Stimulated activated naive CD8-positive, alpha-beta T cell treated with anti-CD3 and anti-CD28 coated beads, Interleukin-15, Interleukin-2, amounts not matched to agents 100 ng/mL and 50 ng/mL, for 24 hours (primary cell): ENCODE results near the gene CFAP54.
"Not testable (repeated sequence)": the region's sequence is repeated elsewhere in the genome, so short reads cannot be mapped to it uniquely, and the experiment has no call there.

Experiments
- H3K27ac Mint-ChIP-seq: one replicate; pipeline ENCODE4 v1.8.0; 2021; ENCODE audit warnings: mild to moderate bottlenecking, mixed read lengths
- H3K27me3 Mint-ChIP-seq: one replicate; pipeline ENCODE4 v1.8.0; 2021; ENCODE audit warnings: mixed read lengths
- H3K36me3 Mint-ChIP-seq: one replicate; pipeline ENCODE4 v1.8.0; 2021; ENCODE audit warnings: low read depth, mixed read lengths
- H3K4me1 Mint-ChIP-seq: one replicate; pipeline ENCODE4 v1.8.0; 2021; ENCODE audit warnings: low read depth, mixed read lengths
- H3K4me3 Mint-ChIP-seq: one replicate; pipeline ENCODE4 v1.8.0; 2021; ENCODE audit warnings: mild to moderate bottlenecking, mixed read lengths
- H3K9me3 Mint-ChIP-seq: one replicate; pipeline ENCODE4 v1.8.0; 2021; ENCODE audit warnings: mixed read lengths

The CFAP54 gene

DNA sequence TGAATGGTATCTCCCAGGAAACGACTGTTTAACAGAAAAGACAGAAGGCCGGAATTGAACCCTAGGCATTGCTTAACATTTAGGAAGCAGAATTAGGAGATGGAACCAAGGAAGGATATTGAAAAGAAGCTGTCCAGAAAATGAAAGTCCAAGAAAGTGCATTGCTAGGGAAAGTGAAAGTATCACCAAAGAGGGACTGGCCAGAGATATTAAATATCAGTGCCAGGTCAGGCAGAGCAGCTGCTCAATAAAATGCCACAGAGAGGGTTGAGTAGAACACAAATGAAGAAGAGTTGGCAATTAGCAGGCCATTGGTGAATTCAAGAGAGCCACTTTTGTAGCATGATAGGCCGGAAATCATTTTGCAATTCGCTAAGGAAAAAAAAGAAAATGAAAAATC, 101.6 kb downstream of the CFAP54 start:
- Mint-ChIP-seq H3K4me1 (no peaks in the 10 kb centered on the region), H3K9me3 (no peaks in the 10 kb centered on the region), H3K27ac (no peak overlapping the region), H3K27me3 (peaks cover 24% of the 10 kb centered on the region), H3K36me3 (no peaks in the 10 kb centered on the region), H3K4me3 (no peak overlapping the region)

GRCh38 chr12:96604374-96604773, 115.0 kb downstream of the CFAP54 start:
- H3K36me3 Mint-ChIP-seq, H3K4me3 Mint-ChIP-seq, H3K9me3 Mint-ChIP-seq, H3K27ac Mint-ChIP-seq, H3K4me1 Mint-ChIP-seq: not testable (repeated sequence)
- peaks cover 59% of the 10 kb centered on the region for H3K27me3 Mint-ChIP-seq

DNA sequence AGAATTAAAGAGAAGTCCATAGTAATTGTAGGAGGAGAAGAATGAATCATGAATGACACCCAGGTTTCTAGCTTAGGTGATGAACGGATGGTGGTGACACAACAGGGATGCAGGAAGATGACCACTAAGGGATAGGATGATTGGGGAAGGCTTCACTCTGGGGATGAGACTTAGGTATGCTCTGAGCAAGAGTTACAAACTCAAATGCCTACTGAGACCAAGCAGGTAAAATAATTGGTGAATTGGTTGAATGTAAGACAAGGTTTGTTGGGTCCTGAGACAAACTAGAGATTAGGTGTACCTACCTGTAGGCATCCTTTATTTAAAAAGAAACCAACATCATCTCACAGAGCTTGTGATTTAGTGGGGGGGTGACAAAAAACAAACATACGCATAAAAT, 116.3 kb downstream of the CFAP54 start:
- Mint-ChIP-seq H3K4me3 (no peak overlapping the region), H3K4me1 (no peaks in the 10 kb centered on the region), H3K27ac (no peak overlapping the region), H3K27me3 (peaks cover 55% of the 10 kb centered on the region), H3K36me3 (no peaks in the 10 kb centered on the region), H3K9me3 (peaks cover 2% of the 10 kb centered on the region)

DNA sequence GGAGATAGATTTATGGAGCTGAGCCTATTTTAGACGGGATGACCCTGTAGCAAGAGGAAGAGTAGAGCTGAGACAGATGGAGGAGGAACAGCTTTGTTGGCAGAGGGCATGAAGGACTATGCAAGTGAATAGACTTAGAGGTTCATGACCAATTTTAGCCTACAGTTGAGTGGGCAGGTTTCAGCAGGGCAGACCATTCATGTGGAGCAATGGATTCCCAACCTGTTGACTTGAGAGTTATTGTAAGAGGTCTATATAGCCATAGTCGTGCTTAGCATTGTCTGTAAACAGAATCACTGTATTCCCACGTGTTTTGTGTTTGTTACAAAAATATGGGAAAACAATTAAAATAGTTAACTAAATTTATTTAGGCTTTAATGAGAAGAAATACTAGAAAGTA, 116.8 kb downstream of the CFAP54 start:
- Mint-ChIP-seq H3K27ac (no peak overlapping the region), H3K9me3 (no peaks in the 10 kb centered on the region), H3K36me3 (no peaks in the 10 kb centered on the region), H3K27me3 (peaks cover 50% of the 10 kb centered on the region), H3K4me3 (no peak overlapping the region), H3K4me1 (no peaks in the 10 kb centered on the region)

GRCh38 chr12:96606644-96607043, 117.3 kb downstream of the CFAP54 start:
- Mint-ChIP-seq H3K4me3 (no peak overlapping the region), H3K27me3 (peaks cover 53% of the 10 kb centered on the region), H3K9me3 (peaks cover 3% of the 10 kb centered on the region), H3K36me3 (no peaks in the 10 kb centered on the region), H3K4me1 (no peaks in the 10 kb centered on the region), H3K27ac (no peak overlapping the region)

GRCh38 chr12:96617178-96617577, 127.8 kb downstream of the CFAP54 start:
- H3K4me1 Mint-ChIP-seq, result no peaks in the 10 kb centered on the region

DNA sequence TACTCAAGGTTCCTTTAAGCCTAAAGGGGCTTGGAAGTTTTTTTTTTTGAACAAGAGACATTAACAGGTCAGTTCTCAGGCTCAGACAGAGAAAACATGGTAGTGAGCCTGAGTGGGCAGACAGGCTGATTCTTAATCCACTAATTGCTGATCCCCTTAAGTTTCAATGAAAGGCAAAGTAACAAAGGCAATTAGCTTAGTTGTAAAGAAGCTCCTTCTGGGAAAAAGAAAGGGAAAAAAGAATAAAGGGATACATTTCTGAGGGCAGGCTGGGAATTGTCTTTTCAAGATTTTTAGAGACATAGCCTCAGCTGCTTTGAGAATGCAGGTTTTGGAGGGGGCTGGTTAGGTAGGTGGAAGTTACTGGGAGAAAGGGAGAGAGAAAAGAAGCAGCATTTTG, 133.8 kb downstream of the CFAP54 start:
- Mint-ChIP-seq H3K27ac (no peak overlapping the region), H3K36me3 (no peaks in the 10 kb centered on the region), H3K9me3 (no peaks in the 10 kb centered on the region), H3K4me3 (no peak overlapping the region), H3K27me3 (no peaks in the 10 kb centered on the region), H3K4me1 (no peaks in the 10 kb centered on the region)

More at GRCh38 chr12:96617178-96617577, 127.8 kb downstream of the CFAP54 start:
- no peaks in the 10 kb centered on the region for H3K36me3 Mint-ChIP-seq
- H3K27ac Mint-ChIP-seq, result no peak overlapping the region
- H3K27me3 Mint-ChIP-seq, result peaks cover 14% of the 10 kb centered on the region
- H3K4me3 Mint-ChIP-seq, result no peak overlapping the region
- no peaks in the 10 kb centered on the region for H3K9me3 Mint-ChIP-seq

DNA sequence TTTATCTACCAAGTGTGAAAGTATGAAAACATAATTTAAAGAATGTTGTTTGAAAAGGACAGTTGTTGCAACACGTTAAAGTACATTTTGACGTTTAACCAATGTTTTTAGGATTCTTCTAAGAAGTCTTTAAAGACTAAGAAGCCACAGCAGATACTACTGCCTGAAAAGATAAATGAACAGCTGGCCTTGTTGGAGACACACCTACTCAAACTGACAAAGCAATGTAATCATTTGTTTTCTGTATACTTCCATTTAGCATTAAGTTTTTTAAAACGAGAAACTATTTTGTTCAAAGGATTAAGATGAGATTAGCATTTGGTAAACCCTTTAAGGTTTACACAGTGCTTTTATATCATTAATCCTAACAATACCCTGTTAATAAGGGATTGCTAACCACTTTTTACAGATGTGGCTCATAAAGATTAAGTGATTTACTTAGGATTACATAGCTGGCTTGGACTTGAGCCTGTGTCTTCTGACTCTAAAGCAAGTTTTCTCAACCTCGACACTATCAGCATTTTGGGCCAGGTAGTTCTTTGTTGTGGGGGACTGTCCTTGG, 134.4 kb downstream of the CFAP54 start:
- Mint-ChIP-seq H3K4me3 (no peak overlapping the region), H3K36me3 (no peaks in the 10 kb centered on the region), H3K4me1 (no peaks in the 10 kb centered on the region), H3K9me3 (no peaks in the 10 kb centered on the region), H3K27ac (no peak overlapping the region), H3K27me3 (no peaks in the 10 kb centered on the region)

DNA sequence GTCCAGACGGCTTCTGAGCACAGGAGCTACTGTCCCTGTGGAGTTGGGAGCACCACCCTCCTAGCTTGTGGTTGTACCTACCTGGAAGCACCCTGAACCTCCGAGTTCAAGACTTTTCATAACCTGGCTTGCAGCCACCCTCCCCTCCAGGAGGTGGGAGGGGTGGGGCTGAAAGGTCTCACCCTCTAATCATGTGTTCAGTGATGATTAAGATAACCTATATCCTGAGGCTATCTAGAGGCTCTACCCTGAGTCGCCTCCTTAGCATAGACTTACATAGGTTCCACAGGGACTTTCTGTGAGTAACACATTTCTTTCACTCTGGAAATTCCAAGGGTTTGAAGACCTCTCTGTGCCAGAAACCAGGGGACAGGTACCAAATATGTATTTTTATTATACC, 146.5 kb downstream of the CFAP54 start:
- Mint-ChIP-seq H3K36me3 (no peaks in the 10 kb centered on the region), H3K27ac (no peak overlapping the region), H3K9me3 (no peaks in the 10 kb centered on the region), H3K4me1 (no peaks in the 10 kb centered on the region), H3K27me3 (peaks cover 21% of the 10 kb centered on the region), H3K4me3 (no peak overlapping the region)

- no peaks in the 10 kb centered on the region for H3K4me1 Mint-ChIP-seq
- H3K9me3 Mint-ChIP-seq, result no peaks in the 10 kb centered on the region
- no peak overlapping the region for H3K27ac Mint-ChIP-seq
- H3K4me3 Mint-ChIP-seq, result no peak overlapping the region
- H3K36me3 Mint-ChIP-seq, result no peaks in the 10 kb centered on the region
- peaks cover 21% of the 10 kb centered on the region for H3K27me3 Mint-ChIP-seq
Observed at GRCh38 chr12:96636895-96637294, 147.5 kb downstream of the CFAP54 start.

DNA sequence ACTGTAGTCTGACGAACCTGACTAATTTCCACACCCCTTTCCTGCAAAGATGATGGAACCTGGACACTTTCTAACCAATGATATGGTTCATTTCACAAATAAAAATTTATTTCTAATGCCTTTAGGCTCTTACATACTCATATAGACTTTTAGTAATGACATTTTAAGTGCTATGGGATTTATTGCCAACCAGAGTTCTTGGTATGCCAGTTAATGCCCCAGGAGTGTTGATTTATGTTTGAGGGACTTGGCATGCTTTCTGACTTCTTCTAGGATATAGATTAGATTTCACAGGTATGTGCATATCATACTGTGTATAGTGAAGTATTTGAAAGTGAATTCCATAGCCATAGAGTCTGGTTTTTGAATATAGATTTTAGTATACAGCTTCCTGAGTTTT, 159.5 kb downstream of the CFAP54 start:
- H3K4me1 Mint-ChIP-seq, result no peaks in the 10 kb centered on the region
- H3K9me3 Mint-ChIP-seq, result no peaks in the 10 kb centered on the region
- H3K27ac Mint-ChIP-seq, result no peak overlapping the region
- peaks cover 7% of the 10 kb centered on the region for H3K27me3 Mint-ChIP-seq
- H3K36me3 Mint-ChIP-seq, result no peaks in the 10 kb centered on the region
- no peak overlapping the region for H3K4me3 Mint-ChIP-seq

- no peaks in the 10 kb centered on the region for H3K9me3 Mint-ChIP-seq
- H3K27ac Mint-ChIP-seq, result no peak overlapping the region
- peaks cover 7% of the 10 kb centered on the region for H3K27me3 Mint-ChIP-seq
- no peaks in the 10 kb centered on the region for H3K4me1 Mint-ChIP-seq
- no peak overlapping the region for H3K4me3 Mint-ChIP-seq
- no peaks in the 10 kb centered on the region for H3K36me3 Mint-ChIP-seq
Observed at GRCh38 chr12:96652870-96653269, 163.5 kb downstream of the CFAP54 start.

- no peaks in the 10 kb centered on the region for H3K4me1 Mint-ChIP-seq
- H3K4me3 Mint-ChIP-seq, result no peak overlapping the region
- H3K27me3 Mint-ChIP-seq, result no peaks in the 10 kb centered on the region
- H3K36me3 Mint-ChIP-seq, result no peaks in the 10 kb centered on the region
- no peaks in the 10 kb centered on the region for H3K9me3 Mint-ChIP-seq
- no peak overlapping the region for H3K27ac Mint-ChIP-seq
Observed at GRCh38 chr12:96658075-96658474, 168.7 kb downstream of the CFAP54 start.

DNA sequence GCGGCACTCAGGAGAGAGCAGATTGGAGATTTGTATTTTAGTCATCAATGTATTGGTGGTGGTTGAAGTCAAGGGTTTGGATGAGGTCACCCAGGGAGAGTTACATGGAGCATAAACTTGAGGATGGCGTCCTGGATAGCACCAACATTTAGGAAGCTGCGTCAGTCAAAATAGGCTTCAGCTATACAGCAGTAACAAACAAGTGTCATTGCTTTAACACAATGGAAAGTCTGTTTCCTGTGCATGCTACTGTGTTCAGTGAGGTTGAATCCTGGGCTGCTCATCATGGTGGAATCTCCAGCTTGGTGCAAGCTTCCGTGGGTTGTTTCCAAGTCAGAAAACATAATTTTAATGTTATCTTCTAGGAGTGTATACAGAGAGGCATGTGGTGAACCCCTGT, 180.4 kb downstream of the CFAP54 start:
- Mint-ChIP-seq H3K4me3 (no peak overlapping the region), H3K36me3 (no peaks in the 10 kb centered on the region), H3K4me1 (no peaks in the 10 kb centered on the region), H3K9me3 (no peaks in the 10 kb centered on the region), H3K27ac (no peak overlapping the region), H3K27me3 (peaks cover 5% of the 10 kb centered on the region)

GRCh38 chr12:96670334-96670899, 181.0 kb downstream of the CFAP54 start:
- Mint-ChIP-seq H3K27ac (no peak overlapping the region), H3K27me3 (peaks cover 1% of the 10 kb centered on the region), H3K4me1 (no peaks in the 10 kb centered on the region), H3K36me3 (no peaks in the 10 kb centered on the region), H3K4me3 (no peak overlapping the region), H3K9me3 (no peaks in the 10 kb centered on the region)

DNA sequence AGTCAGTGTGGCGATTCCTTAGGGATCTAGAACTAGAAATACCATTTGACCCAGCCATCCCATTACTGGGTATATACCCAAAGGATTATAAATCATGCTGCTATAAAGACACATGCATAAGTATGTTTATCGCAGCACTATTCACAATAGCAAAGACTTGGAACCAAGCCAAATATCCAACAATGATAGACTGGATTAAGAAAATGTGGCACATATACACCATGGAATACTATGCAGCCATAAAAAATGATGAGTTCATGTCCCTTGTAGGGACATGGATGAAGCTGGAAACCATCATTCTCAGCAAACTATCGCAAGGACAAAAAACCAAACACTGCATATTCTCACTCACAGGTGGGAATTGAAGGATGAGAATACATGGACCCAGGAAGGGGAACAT, 186.1 kb downstream of the CFAP54 start:
- not testable (repeated sequence) for H3K27me3 Mint-ChIP-seq, H3K27ac Mint-ChIP-seq, H3K36me3 Mint-ChIP-seq, H3K9me3 Mint-ChIP-seq, H3K4me3 Mint-ChIP-seq, H3K4me1 Mint-ChIP-seq
